ENCODE measurements around the gene ELP6. TPM values are rescaled to one million over a fixed set of nuclear protein-coding genes. Genes with fewer than 3 reads are reported as not detected.
A peak's percentile ranks its signal among the peaks of the same experiment; 100 is the strongest.
"Not testable (repeated sequence)": the region's sequence is repeated elsewhere in the genome, so short reads cannot be mapped to it uniquely, and the experiment has no call there.

ELP6 gene
- total RNA-seq, 1 donor: 39.3 TPM

- no peak for DNase-seq (ENCODE audit: low read depth)
- H3K4me3 ChIP-seq (ENCODE audit: low read depth, low read length): no peak overlapping the region
- TF ChIP-seq CTCF (IDR thresholded peaks at IDR 0.05; ENCODE audit: insufficient read depth, low read depth, low read length): no peak
Observed at GRCh38 chr3:47473391-47473790, 40.1 kb downstream of the ELP6 start.

- no peak for DNase-seq (ENCODE audit: low read depth)
- TF ChIP-seq CTCF (IDR thresholded peaks at IDR 0.05; ENCODE audit: insufficient read depth, low read depth, low read length): no peak
- H3K4me3 ChIP-seq (ENCODE audit: low read depth, low read length): no peak overlapping the region
Observed at GRCh38 chr3:47469616-47470015, 43.9 kb downstream of the ELP6 start.

DNA sequence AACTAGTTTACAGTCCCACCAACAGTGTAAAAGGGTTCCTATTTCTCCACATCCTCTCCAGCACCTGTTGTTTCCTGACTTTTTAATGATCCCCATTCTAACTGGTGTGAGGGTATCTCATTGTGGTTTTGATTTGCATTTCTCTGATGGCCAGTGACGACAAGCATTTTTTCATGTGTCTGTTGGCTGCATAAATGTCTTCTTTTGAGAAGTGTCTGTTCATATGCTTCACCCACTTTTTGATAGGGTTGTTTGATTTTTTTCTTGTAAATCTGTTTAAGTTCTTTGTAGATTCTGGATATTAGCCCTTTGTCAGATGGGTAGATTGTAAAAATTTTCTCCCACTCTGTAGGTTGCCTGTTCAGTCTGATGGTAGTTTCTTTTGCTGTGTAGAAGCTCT, 45.2 kb downstream of the ELP6 start:
- not testable (repeated sequence) for H3K4me3 ChIP-seq (ENCODE audit: low read depth, low read length); DNase-seq (ENCODE audit: low read depth)

- no peak overlapping the region for H3K4me3 ChIP-seq (ENCODE audit: low read depth, low read length)
- TF ChIP-seq CTCF (IDR thresholded peaks at IDR 0.05; ENCODE audit: insufficient read depth, low read depth, low read length): no peak
- DNase-seq (ENCODE audit: low read depth): peak; percentile 59
Observed at GRCh38 chr3:47464588-47464987, 48.9 kb downstream of the ELP6 start.

- H3K4me3 ChIP-seq (ENCODE audit: low read depth, low read length); DNase-seq (ENCODE audit: low read depth): not testable (repeated sequence)
Observed at GRCh38 chr3:47459534-47460085, 53.9 kb downstream of the ELP6 start.

- no peak for TF ChIP-seq CTCF (IDR thresholded peaks at IDR 0.05; ENCODE audit: insufficient read depth, low read depth, low read length)
- no peak for DNase-seq (ENCODE audit: low read depth)
- H3K4me3 ChIP-seq (ENCODE audit: low read depth, low read length): no peak overlapping the region
Observed at GRCh38 chr3:47456984-47457383, 56.5 kb downstream of the ELP6 start.

- no peak for TF ChIP-seq CTCF (IDR thresholded peaks at IDR 0.05; ENCODE audit: insufficient read depth, low read depth, low read length)
- DNase-seq (ENCODE audit: low read depth): peak; percentile 95
- no peak overlapping the region for H3K4me3 ChIP-seq (ENCODE audit: low read depth, low read length)
Observed at GRCh38 chr3:47455806-47456452, 57.6 kb downstream of the ELP6 start.

Data from fibroblast of villous mesenchyme (primary cell).